NCI-H1417 (cell line): ENCODE measurements around the gene RAB27A.
A peak's percentile ranks its signal among the peaks of the same experiment; 100 is the strongest.
"Not testable (repeated sequence)": the region's sequence is repeated elsewhere in the genome, so short reads cannot be mapped to it uniquely, and the experiment has no call there.

Source experiments
- DNase-seq, 3 experiments: peaks; one replicate each; lab custom pipeline; 2025; lab: John Stamatoyannopoulos, UW

The RAB27A gene

GRCh38 chr15:55250392-55250791 lies 39.2 kb downstream of the RAB27A start:
- DNase-seq: no peak

GRCh38 chr15:55249885-55250284 lies 39.7 kb downstream of the RAB27A start:
- DNase-seq: not testable (repeated sequence)

DNA sequence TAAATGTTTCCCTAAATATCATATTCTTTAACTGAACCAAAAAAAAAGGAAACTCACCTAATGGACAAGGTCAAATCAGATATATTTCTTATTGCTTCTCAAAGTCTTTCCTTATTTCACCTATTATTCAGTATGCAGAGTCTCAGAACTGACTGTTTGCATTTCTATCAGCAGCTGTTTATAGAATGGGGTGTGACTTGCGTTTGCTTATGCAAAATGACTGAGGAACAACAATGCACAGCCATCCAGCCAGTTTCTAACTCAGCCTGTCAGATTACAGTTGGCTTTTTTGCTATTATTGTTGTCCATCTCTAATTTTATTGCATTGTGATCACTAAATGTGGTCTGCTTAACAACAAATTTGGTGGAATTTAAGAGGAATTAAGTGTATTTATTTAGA lies 40.7 kb downstream of the RAB27A start:
- peak in 1 of 3 experiments; percentile 7 for DNase-seq

- no peak for DNase-seq
Observed at GRCh38 chr15:55247766-55248427, 41.7 kb downstream of the RAB27A start.

DNA sequence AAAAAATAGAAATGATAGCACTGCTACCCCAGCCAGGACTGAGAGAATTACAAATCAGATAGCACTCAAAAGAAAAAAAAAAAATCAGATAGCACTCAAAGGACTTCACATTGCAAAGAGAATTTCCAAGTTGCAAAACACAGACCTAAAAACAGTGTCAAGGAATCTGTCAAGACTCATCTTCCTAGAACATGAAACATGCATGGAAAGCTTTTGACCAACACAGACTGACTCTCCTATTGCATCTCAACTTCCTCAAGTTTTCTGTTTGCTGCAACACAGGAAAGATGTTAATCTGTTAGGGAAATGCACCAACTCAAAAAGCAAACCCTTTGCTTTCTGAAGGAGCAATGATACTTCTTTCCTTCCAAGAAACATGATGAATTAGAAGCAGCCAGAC lies 42.3 kb downstream of the RAB27A start:
- DNase-seq: no peak

GRCh38 chr15:55246567-55246966 lies 43.0 kb downstream of the RAB27A start:
- DNase-seq: no peak

DNA sequence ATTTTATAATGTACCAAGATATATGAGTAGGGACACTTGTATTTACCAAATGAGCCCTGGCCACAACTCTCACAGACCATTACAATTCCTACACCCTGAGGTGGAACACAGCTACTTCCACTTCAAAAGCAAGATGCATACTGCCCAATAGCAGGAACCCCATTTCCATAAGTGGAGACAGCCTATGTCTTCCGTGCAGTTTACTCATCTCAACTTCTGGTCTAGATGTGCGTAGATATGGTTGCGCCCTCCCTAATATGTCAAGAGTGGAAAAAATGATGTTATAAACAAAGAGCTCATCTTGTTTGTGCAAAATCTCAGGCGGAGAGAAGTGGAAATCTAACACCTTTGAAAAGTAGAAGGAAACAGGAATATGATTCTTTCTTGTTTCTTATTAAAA lies 44.6 kb downstream of the RAB27A start:
- DNase-seq: no peak

GRCh38 chr15:55241891-55242290 lies 47.7 kb downstream of the RAB27A start:
- DNase-seq: no peak

- no peak for DNase-seq
Observed at GRCh38 chr15:55241186-55241585, 48.4 kb downstream of the RAB27A start.

DNA sequence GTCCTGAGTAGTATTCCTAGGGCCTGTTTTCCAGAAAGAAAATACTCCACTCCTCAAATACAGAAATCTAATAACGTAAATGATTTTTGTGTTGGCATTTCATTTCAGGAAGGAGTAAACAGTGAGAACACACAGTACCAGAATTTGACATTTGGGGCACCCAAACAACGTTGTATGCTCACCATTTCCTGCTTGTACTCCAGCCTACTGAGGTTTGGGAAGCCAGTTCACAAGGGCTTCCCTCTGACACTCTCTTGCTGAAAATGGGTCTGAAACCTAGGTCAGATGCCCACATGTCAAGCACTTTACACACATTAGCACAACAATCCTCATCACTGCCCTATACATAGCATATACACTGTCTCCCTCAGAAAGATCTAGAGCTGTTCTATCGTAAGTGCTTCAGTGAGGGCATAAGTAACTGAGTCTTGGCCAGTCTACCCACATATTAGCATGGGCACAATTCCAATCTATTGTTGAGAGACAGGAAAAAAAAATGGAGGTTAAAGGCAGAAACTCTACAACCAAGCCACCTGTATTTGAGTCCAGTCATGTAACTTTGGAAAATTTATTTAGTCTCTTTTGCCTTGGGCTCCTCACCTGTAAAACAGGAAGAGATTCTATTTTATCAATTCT lies 49.4 kb downstream of the RAB27A start:
- DNase-seq: no peak

- no peak for DNase-seq
Observed at GRCh38 chr15:55239440-55240124, 50.0 kb downstream of the RAB27A start.

- DNase-seq: no peak
Observed at GRCh38 chr15:55238877-55239276, 50.7 kb downstream of the RAB27A start.

GRCh38 chr15:55237219-55238130 lies 52.1 kb downstream of the RAB27A start:
- no peak for DNase-seq

DNA sequence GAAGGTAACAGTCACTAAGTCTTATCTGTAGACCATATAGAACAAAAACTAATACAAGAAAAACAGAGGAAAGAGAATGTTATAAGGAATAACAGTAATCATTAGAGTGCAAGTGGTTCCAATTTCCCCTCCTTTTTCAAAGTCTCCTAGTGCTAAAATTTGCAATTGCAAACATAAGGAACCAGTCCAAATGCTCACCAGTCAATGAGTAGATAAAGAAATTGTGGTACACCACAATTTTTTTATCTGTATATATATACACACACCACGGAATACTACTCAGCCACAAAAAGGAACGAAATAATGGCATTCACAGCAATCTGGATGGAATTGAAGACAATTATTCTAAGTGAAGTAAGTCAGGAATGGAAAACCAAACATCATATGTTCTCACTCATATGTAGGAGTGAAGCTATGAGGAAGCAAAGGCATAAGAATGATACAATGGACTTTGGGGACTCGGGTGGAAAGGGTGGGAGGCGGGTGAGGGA lies 54.0 kb downstream of the RAB27A start:
- DNase-seq: no peak

- DNase-seq: no peak
Observed at GRCh38 chr15:55234800-55235104, 54.9 kb downstream of the RAB27A start.

GRCh38 chr15:55234104-55234799 lies 55.4 kb downstream of the RAB27A start:
- no peak for DNase-seq

DNA sequence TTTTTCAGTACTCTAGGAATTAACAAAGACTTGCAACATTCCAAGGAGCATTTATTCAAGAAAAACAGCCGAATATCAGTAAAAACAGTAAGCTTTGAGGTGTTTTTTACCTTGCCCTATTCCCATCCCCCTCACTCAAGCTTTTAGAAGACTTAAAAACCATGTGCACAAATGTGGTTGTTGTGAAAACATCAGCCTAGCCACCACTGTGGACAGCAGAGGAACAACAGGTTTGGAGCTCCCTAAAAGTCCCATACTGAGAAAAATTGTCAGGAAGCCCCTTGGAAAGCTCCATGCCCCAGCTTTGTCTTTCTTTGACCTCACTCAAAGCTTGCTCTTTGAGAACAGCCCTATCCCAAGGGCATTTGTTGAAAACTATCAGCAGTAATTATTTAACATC lies 58.2 kb downstream of the RAB27A start:
- DNase-seq: no peak

DNA sequence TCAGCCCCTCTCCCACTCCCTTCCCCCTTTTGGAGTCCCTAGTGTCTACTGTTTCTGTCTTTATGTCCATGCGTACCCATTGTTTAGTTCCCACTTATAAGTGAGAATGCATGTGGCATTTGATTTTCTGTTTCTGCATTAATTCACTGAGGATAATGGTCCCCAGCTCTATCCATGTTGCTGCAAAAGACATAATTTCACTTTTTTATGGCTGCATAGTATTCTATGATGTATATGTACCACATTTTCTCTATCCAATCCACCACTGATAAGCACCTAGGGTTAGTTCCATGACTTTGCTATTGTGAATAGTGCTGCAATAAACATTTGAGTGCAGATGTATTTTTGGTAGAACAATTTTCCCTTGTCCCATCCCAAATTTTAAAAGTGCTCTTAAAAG lies 58.7 kb downstream of the RAB27A start:
- DNase-seq: no peak

DNA sequence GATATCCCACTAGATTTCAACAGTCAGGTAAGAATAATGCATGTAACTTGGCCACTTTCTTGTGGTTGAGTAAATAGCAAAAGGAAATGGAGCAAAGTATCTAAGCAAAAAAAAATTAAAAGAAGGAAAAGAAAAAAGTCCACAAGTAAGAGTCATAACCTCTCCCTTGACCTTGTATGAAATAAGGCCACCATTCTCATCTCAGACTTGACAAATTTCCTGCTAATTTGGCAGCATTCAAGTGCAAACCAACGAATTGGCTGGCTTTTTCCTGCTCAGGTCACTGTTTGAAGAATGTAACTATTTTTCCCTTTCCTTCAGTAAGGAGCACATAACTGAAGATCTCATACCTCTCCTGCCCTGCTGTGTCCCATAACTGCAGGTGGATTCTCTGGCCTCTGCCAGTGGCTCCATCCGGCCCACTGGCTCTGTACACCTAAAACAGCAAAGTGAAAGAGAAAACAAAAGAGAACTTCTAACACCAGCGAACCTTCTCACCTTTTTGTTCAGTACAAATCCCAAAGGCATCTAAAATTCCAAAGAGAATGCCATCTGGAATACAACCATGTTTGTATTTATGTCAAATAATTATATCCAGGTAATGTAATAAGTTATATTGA lies 59.5 kb downstream of the RAB27A start:
- DNase-seq: no peak

- DNase-seq: no peak
Observed at GRCh38 chr15:55226127-55226526, 63.5 kb downstream of the RAB27A start.

DNA sequence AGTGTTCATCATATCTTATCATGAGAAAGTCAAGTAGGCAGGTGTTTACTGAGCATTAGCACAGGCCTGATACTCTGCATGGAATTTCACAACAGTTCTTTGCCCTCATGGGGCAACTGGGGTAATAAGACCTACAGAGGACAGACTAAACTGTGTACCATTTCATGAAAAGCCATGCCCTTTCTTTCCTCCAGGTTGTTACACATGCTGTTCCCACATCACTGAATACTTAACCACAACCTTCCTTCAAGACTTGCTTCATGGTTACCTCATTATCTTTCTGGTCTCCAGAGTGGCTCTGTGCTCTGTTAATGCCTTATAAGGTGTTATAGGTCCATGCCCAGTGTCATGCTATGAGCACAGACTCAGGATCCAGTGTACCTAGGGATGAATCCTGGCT lies 64.7 kb downstream of the RAB27A start:
- DNase-seq: no peak
